Nasal cavity respiratory epithelium epithelial cell of viscerocranial mucosa (primary cell): ENCODE results near the gene AP3B1. TPM values are rescaled to one million over a fixed set of nuclear protein-coding genes. Genes with fewer than 3 reads are reported as not detected.

ENCODE experiments used
- total RNA-seq: library from RNA; depleted of rRNA; stranded (reverse); fragments of >200 nt; gene quantifications from 2 replicates; pipeline ENCODE4 v1.2.3, GENCODE V29; 2014

Gene AP3B1
- total RNA-seq, result 49.3 and 55.4 TPM in 2 replicates

DNA sequence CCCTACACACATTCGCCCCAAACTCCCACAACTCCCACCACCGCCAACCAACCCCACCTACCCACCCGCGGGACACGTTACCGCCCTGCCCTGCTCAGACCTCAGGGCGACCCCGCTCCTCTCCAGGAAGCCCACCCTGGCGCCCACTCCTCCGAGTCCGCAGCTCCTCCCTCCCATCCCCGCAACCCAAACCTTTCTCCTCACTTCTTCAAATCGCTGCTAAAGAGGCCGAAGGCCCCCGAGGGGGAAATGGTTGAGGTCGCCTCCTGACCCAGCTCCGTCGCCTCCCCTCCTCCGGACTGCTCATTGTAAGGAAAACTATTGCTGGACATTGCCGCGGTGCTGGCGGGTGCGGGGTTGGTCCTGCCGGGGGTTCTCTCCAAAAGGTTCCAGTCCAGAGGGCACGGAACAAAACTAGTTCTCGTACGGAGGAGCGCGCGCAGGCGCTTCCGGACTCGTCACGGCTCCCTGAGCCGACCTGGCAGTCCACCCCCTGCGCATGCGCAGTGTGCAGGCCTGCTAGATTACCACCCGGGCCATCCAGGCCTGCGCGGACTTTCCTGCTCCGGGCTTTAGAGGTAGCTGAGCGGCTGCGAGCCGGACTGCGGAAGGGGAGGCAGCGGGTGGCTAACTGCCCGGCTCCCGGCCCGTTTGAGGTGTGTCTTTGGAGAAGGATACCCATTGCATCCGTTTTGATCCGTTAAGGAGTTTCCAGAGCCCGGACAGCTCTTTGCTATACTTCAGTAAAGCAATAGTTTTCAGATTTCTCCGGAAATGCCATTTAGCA, at the start of gene AP3B1:
TSS of gene AP3B1 (minus strand) at position 451 of the 787 bp plus-strand sequence. CDS start at position 332, 119 bp downstream.

Other genes with a start within 250 kb of the AP3B1 start
- gene SCAMP1, start 65.9 kb upstream of the AP3B1 start, total RNA-seq, result 65.3 and 66.8 TPM in 2 replicates